GM12873 (cell line): ENCODE data around the gene HGD.

ENCODE experiments used
- TF ChIP-seq, protein P1 (sequence below): IDR thresholded peaks from 2 replicates; pipeline ENCODE4 v1.5.1; 2012; ENCODE audit warnings: low read depth, mild to moderate bottlenecking, moderate library complexity, low read length, control low read depth; ENCODE audit not compliant: insufficient read depth; ENCODE audit errors: missing control alignments

Gene HGD

DNA sequence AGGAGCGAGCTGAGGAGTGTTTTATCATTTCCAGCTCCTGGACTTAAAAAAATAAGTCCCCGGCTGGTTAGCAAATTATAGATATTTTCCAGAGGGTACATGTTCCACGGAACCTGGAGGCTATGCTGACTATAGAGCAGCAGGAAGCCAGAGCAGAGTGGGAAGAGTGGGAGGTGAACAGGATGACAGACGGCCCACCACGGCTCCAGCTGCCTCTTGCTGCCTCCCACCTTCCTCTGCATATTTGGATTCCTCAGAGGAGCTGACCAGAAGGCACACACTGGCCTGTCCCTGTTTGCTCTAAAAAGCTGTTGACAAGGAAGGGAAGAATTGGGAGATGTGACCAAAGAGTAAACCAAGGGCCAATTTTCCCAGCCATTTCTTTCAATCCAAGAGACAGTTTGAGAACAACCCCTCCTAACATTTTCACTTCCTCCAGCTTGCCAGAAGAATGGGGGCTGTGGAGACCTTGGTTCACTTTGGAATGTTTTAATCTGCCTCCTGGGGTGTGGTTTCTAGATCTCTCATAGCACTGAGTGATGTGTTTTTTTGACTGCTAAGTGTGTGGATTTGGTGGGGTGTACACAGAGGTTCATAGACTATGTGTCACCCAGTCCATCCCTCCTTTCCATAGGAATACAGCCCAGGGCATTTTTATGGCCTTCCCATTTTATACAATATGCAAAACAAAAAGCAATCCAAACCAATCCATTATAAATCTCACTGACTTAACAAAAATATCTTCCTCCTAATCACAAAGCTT lies 36.8 kb downstream of the HGD start:
- TF ChIP-seq, protein P1, sequence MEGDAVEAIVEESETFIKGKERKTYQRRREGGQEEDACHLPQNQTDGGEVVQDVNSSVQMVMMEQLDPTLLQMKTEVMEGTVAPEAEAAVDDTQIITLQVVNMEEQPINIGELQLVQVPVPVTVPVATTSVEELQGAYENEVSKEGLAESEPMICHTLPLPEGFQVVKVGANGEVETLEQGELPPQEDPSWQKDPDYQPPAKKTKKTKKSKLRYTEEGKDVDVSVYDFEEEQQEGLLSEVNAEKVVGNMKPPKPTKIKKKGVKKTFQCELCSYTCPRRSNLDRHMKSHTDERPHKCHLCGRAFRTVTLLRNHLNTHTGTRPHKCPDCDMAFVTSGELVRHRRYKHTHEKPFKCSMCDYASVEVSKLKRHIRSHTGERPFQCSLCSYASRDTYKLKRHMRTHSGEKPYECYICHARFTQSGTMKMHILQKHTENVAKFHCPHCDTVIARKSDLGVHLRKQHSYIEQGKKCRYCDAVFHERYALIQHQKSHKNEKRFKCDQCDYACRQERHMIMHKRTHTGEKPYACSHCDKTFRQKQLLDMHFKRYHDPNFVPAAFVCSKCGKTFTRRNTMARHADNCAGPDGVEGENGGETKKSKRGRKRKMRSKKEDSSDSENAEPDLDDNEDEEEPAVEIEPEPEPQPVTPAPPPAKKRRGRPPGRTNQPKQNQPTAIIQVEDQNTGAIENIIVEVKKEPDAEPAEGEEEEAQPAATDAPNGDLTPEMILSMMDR, result no peak

DNA sequence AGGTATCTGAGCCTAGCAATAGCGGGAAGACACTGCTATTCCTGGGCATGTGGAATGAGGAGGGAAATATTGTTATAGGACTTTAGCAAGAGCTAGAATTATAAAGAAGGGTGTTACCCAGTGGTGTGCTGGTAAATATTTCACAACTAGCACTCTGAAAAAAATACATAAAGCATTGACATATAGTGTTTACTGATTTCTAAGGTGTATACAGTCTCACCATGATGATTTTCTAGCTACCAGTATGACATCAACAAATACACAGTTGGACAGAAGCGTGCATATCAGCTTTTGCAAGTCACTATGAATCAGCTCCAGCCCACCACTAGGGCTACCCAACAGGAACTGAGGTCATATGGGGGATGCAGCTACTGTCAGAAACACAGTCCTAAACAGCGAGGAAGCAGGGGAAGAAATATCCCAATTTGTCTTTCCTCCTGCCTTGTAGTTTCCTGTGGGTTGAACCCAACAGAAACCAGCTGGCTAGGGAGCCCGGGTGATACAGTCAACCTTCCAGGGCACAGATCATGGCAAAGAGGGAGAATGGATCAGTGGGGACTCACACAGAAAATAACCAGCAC lies 39.6 kb downstream of the HGD start:
- TF ChIP-seq, protein P1, result no peak

DNA sequence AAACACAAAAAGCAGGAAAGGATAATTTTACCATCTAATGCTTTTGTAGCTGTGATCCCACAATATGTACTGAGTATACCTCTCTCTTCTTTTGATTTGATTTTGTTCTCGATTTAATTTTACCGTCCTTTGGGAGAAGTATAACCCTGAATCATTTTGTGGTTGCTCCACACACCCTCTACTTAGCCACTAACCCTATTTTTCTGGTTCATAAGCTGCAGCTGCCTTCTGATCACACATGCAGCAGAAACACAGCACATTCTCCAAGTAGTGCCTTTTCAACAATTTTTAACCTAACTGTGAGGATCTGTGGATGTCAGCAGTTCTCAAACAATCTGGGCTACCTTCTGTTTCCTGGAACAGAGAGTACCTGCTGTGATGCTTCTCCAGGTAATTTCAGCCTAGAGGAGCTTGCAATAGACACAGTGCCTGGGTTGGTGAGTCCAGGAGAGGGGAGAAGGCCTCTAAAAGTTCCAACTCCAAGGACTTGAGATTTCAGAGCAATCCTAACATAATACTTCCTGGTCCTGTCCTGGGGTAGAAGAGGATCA lies 40.3 kb downstream of the HGD start:
- TF ChIP-seq, protein P1, result no peak

DNA sequence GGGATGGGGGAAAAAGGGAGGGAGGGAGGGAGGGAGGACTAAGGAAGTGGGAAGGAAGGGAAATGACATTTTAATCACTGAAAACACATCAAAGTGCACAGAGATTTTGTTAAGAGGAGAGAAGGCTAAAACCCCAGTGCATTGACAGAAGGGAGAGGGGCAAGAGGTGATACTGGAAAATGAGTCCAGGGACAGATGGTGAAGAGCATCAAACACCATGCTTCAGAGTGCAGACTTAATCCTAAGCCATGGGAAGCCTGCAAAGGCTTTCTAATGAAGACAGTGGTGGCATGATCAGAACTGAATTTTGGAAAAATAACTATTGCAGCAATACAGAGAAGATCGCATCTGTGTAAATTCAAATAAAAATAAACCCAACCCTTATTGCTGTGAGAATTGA lies 41.8 kb downstream of the HGD start:
- TF ChIP-seq, protein P1, result no peak

DNA sequence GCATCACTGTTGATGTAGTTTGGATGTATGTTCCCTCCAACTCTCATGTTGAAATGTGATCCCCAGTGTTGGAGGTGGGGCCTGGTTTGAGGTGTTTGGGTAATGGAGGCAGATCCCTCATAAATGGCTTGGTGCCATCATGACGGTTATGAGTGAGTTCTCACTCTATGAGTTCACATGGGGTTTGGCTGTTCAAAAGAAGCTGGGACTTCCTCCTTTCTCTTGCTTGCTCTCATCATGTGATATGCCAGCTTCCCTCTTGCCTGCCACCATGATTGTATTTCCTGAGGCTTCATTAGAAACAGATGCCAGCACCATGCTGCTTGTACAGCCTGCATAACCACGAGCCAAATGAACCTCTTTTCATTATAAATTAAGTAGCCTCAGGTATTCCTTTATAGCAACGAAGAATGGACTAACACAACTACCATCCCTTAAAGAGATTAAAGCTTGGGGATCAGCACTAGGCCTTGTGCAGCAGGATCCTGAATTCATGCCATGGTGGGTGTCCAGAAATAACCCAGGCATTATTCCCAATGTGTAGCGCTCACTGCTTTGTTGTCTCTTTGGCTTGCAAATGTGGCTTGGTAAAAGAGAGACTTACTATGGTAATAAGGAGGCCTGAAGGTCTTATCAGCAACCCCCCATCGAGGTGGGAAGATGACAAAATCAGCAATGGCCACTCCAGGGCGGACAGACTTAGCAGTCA lies 44.0 kb downstream of the HGD start:
- TF ChIP-seq, protein P1, result no peak

DNA sequence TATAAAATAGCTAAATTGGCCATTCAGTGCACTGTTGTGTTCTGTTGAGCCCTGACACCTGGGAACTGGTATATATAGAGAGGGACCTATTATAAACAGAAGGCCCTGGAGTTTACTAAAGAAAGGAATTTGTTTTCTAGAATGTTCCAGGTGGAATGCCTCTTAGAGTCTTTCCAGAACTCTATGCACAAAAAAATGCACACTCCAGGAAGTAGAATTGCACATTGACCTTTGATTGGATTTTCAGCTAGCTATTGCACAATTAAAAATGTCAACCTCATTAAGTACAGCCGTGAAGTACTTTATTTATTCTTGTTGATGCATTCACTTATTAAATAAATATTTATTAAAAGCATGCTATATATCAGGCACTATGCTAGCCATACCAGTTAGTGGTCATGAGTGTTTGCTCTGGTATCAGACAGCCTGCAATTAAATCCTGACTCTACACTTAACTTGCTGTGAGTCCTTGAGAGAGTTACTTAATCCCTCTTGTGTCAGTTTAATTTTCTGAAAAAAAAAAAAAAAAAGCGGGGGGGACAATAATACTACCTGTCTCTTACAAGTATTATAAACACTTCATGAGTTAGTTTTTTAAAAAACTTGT lies 45.1 kb downstream of the HGD start:
- TF ChIP-seq, protein P1, result no peak

DNA sequence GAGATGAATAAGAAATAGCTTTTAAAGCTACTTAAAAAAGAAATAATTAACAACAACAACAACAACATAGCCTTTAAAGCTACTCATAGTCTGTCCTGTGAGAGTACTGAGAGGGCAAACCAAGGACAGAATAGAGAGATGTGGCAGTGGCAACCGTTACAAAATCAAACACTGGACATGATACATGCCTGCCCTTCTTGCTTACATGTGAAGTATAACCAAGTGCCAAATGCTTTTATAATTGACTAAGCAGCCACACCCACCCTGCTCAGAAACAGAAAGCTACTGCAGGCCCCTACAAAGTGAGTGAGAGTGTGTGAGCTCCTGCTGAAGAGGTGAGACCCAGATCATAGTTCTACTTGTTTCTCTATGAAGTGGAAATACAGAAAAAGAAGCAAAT lies 47.5 kb downstream of the HGD start:
- TF ChIP-seq, protein P1, result no peak
